Measurements from ENCODE around the gene PTGER1.

Gene PTGER1

DNA sequence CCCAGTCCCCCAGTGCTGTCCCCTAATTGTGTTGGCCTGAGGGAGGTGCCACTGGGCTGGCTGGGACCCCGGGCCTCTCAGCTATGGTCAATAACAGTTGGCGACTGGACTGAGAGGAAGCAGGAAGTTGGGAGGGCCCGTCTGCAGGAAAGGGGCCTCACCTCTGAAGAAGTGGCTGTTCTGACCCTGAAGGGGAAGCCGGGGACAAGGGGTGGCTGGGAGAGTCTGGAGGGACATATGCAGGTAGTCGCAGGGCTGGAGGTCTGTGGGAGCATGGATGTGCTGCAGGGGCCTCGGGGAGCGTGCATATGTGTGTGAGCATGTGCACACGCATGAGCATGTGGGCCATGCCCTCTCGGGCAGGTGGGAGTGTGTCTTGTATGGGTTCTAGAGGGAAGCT lies 36.1 kb downstream of the PTGER1 start:
- DNase-seq = no peak

GRCh38 chr19:14437578-14438140 lies 37.5 kb downstream of the PTGER1 start:
- no peak for DNase-seq

GRCh38 chr19:14435320-14436050 lies 39.7 kb downstream of the PTGER1 start:
- no peak for DNase-seq

DNA sequence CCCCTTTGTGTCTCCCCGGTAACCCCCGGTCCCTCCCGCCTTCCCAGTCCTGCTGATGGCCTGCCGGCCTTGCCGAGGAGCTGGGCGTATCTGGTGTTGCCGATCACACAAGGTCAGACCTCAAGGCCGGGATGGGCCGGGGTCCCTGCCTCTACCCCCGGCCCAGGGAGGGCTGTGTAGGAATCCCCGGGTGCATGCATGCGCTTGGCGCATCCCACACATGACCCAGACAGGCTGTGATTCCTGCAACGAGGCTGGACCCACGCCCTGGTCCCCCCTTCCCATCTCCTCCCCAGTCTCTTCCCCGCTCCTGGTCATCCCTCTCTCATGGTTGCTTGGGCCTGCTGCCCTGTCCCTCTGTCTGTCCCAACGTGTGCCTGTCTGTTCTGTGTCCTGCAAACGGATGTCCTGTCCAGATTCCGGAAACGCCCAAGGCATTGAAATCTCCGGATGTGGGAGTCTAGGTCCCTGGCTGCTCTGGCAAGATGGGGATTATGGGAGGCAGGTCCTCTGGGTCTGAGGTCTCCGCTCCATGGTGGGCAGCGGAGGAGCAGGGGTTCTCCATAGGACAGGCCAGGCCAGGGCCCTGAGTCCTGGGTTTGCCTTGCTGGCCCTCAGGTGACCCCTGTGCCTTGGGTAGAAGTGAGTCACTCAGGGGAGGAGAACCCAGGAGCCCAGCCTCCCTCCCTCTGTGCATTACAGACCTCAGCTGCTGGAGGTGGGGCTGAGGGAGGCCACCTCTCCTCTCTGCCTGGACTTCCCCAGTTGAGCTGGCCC lies 40.4 kb downstream of the PTGER1 start:
- DNase-seq = peak; percentile 26

- DNase-seq = no peak
Measured at GRCh38 chr19:14433554-14434501, 41.3 kb downstream of the PTGER1 start.

DNA sequence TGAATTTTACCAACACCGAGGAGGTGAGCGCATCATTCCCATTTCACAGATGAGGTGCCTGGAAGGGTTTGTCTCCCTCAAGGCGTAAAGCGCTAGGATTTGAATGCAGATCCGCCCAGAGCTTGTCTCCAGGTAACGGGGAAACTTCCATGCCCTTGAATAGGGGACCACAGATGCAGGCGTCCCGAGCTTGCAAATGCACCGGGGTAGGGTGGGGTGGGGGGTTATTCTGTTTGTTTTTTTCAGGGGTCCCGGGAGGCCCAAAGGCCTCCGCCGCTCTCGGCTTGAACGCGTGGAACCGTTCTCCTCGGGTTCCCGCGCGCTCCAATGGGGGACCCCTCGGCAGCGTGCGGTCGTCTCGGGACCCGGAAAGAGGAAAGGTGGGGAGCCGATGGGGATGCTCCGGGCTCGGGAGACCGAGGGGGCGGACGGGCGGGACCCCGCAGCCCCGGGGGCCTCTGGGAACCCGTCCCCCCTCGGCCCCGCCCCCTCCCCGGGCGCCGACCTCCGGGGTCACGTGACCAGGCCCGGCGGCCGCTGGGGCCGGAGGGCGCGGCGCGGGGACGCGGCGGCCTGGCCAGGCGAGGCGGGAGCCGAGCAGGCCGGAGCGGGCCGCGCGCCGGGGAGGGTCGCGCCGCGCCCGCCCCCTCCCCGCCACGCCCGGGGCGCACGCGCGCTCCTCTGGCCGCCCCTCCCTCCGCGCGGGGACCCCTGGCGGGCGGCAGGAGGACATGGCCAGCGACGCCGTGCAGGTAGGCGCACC lies 42.2 kb downstream of the PTGER1 start, which contains the start of gene PKN1:
Gene PKN1 (plus strand): TSS at position 516 of the 763 bp plus-strand sequence. CDS start 216 bp downstream, at position 732.
- no peak for DNase-seq

- DNase-seq = no peak
Measured at GRCh38 chr19:14430712-14431111, 44.4 kb downstream of the PTGER1 start.

GRCh38 chr19:14428882-14429416 lies 46.2 kb downstream of the PTGER1 start:
- no peak for DNase-seq

GRCh38 chr19:14427461-14427860 lies 47.7 kb downstream of the PTGER1 start:
- no peak for DNase-seq

GRCh38 chr19:14425696-14426138 lies 49.4 kb downstream of the PTGER1 start:
- DNase-seq = no peak
